GM19438 (cell line): Measurements from ENCODE around the gene ABCC10.
"Not testable (repeated sequence)": the region's sequence is repeated elsewhere in the genome, so short reads cannot be mapped to it uniquely, and the experiment has no call there.

ENCODE experiments used
- ATAC-seq: cut with Tn5 transposase; IDR thresholded peaks from one replicate; pipeline ENCODE4 v1.9.1; 2021; ENCODE audit warnings: low read depth; ENCODE audit not compliant: unreplicated experiment

The ABCC10 gene, protein sequence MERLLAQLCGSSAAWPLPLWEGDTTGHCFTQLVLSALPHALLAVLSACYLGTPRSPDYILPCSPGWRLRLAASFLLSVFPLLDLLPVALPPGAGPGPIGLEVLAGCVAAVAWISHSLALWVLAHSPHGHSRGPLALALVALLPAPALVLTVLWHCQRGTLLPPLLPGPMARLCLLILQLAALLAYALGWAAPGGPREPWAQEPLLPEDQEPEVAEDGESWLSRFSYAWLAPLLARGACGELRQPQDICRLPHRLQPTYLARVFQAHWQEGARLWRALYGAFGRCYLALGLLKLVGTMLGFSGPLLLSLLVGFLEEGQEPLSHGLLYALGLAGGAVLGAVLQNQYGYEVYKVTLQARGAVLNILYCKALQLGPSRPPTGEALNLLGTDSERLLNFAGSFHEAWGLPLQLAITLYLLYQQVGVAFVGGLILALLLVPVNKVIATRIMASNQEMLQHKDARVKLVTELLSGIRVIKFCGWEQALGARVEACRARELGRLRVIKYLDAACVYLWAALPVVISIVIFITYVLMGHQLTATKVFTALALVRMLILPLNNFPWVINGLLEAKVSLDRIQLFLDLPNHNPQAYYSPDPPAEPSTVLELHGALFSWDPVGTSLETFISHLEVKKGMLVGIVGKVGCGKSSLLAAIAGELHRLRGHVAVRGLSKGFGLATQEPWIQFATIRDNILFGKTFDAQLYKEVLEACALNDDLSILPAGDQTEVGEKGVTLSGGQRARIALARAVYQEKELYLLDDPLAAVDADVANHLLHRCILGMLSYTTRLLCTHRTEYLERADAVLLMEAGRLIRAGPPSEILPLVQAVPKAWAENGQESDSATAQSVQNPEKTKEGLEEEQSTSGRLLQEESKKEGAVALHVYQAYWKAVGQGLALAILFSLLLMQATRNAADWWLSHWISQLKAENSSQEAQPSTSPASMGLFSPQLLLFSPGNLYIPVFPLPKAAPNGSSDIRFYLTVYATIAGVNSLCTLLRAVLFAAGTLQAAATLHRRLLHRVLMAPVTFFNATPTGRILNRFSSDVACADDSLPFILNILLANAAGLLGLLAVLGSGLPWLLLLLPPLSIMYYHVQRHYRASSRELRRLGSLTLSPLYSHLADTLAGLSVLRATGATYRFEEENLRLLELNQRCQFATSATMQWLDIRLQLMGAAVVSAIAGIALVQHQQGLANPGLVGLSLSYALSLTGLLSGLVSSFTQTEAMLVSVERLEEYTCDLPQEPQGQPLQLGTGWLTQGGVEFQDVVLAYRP (N-terminal part only)

DNA sequence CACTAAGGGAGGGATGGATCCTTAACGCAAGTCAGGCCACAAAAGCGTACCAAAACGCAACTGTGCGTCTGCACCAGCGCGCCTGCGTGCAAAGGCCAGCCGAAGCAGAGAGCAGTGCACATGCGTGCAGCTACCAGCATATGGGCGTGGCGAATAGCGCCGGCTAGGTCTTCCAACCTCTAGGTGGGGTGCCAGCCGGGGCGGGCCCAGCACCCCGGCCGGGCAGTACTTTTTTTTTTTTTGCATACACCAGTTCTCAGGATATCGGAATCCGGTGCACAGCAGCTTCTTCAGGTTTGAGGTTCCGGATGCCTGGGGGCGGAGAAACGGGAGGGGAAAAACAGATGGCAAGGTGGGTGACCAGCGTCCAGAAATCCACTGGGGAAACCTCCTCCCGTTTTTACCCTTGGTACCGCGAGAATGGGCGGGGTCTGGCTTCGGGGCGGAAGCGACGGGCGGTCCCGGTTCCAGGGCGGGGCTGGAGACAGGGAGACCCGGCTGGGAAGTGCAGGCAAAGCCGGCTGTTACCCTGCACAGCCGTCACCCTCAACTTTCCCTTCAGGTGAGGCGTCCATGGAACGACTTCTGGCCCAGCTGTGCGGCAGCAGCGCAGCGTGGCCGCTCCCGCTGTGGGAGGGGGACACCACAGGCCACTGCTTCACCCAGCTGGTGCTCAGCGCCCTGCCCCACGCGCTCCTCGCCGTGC, at the start of gene ABCC10:
ABCC10 (plus strand) TSS at position 136 of the 706 bp plus-strand sequence; CDS start at position 574, 438 bp downstream.
- ATAC-seq, result peak; percentile 94

DNA sequence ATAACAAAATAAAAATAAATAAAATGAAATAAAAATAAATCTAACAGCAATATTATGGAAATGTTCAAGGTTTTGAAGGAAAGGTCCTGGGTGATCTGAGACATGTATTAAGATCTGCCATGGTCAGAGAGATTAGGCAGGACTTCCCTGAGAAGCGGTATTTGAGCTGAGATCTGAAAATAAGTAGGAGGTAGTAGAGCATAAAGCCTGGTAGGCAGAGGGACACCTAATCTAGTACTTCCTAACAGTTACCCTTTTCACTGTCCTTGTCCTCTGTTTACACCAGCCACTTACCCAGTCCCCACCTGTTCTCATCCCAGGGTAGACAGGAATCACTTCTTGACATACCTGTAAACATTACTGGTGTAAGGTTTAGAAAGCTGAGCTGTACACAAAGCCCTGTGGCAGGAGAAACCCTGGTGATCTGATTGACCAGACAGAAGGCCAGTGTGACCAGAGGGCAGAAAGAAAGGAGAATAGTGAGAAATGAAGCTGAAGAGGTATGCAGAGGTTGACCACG, 49.6 kb upstream of the ABCC10 start:
- ATAC-seq, result no peak

DNA sequence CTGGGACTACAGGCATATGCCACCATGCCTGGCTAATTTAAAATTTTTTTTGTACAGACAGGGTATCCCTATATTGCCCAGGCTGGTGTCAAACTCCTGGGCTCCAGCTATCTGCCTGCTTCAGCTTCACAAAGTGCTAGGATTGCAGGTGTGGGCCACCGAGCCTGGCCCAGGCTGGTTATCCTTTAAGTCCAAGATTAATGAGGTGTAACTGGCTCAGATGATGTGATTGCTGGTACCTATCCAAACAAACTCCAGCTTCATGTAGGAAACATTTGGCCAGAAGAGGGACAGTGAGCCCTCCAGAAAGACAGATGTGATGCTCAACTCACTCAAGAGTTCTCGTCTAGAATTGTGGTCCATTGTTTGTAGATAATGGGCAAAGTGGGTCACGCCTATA, 48.7 kb upstream of the ABCC10 start:
- ATAC-seq, result no peak

DNA sequence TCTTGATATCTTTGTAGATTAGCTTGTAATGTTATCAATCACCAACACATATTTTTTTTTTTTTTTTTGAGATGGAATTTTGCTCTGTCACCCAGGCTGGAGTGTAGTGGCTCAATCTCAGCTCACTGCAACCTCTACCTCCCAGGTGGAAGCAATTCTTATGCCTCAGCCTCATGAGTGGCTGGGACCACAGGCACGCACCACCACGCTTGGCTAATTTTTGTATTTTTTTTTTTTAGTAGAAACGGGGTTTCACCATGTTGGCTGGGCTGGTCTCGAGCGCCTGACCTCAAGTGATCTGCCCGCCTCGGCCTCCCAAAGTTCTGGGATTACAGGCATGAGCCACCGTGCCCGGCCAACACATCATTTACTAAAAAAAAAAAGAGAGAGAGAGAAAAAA, 46.5 kb upstream of the ABCC10 start:
- not testable (repeated sequence) for ATAC-seq

DNA sequence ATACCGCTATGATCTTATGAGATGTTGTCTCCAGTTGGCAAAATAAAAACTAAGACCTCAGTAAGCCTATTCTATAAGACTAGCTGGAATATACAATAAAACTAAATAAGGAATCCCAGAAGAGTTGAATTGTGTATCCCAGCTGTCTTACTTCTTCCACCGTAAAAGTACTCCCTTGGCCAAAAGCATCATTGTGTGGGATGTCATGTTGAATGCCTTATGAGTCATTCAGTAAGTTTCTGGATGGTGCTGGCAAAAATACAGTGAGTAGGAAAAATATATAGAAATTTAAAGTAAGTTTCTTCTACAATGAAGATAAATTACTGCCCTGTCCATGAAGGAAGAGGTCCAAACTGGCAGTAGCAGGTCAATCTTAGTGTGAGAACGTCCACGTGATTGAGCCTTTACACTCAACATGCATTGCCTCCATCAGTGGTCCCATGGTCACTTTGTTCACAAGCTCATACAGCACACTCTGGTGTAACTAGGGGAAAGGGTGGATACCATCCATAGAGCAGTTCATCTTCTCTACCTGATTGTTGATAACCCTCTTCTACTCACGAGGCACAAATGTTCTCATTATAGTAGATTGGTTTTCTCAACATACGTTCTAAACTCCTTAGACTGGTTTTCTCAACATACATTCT, 44.2 kb upstream of the ABCC10 start:
- ATAC-seq, result no peak

DNA sequence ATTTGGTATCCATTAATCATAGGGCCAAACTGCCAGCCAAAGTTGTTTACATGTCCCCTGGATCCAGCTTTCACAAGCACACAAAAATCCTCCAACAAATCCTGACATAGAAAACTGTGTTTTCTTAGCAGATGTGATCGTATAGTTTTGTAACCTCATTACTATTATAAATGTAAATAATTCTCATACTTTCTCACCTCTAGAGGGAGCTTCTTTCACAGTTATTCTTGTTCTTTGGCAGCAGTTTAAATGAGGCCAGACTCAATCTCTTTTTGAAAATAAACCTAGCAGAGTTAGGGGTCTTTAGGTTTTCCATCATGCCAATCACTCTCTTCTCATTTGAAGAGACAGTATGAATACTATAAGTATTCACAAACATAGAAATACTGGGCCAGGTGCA, 40.8 kb upstream of the ABCC10 start:
- no peak for ATAC-seq

DNA sequence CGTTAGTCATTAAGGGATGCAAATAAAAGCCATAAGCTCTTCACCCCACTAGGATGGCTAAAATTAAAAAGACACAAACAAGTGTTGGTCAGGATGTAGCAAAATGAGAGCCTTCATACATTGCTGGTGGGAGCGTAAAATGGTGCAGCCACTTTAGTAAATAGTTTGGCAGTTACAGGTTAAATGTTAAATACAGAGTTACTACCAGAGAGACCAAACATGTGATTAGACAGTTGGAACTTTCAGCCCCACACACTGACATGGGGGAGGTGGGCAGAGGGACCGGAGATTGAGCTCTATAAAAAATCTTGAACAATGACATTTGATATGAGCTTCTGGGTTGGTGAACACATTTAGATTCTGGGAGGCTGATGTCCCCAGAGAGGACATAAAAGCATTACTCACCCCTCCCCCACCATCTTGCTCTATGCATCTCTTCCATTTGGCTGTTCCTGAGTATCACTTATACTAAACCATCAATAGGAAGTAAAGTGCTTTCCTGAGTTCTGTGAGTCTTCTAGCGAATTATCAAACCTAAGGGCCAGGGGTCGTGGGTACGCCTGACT, 37.5 kb upstream of the ABCC10 start:
- no peak for ATAC-seq

DNA sequence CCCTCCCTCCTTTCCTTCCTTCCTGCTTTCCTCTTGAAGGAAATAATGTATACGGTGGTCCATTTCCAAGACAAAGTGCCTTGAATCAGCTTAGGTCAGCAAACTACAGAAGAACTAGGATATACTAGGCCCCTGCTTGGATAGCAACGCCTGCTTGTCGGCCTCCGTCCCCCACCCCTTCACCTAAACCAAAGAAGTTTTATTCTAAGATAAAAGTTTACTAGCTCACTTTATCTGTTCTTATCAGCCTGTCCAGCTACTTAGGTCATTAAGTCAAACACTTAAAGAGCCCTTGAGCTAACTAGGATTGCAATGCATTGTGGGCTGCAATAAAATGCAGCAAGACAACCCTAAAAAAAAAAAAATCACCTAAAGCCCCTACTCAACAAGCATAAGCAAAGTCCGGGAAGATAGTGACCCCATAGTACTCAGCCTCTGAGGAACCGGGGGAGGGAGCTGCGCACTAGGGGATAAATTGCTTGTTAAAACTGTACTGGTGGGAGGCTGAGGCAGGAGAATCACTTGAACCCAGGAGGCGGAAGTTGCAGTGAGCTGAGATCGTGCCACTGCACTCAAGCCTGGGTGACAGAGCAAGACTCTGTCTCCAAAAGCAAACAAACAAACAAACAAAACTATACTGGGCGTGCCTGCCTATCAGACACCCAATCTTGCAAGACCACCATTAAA, 36.4 kb upstream of the ABCC10 start:
- ATAC-seq, result not testable (repeated sequence)

DNA sequence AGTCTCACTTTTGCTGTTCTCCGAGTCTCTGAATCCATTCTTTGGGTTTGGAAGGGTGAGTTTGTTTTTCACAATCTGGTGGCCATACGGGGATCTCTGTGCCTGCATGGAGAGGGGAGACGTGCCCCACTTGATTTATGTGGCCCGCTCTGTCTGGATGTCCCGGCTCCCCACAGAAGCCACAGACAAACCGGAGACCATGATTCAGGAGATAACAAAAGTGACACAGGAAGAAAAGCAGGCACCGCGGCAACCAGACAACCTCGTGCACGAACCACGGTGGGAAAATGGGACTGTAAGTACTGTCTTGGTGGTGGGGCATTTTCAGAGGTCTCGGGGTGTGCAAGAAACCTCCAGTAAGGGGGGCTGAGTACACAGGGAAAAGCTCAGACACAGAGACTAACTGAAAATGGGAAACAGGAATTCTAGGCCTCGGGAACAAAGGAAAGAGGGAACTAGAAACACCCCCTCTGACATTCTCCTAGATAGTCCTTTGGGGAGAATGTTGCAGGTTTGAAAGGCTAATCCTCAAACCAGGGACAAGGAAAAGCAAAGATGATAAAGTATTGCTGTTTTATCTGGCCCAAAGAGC, 35.8 kb upstream of the ABCC10 start:
- no peak for ATAC-seq

DNA sequence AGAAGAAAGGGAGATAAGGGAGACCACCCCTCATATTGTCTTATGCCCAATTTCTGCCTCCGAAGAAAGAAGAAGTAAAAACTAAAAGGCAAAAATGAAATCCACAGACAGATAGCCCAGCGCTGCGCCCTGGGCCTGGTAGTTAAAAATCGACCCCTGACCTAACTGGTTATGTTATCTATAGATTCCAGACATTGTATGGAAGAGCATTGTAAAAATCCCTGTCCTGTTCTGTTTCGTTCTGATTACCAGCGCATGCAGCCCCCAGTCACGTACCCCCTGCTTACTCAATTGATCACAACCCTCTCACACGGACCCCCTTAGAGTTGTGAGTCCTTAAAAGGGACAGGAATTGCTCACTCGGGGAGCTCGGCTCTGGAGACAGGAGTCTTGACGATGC, 34.2 kb upstream of the ABCC10 start:
- ATAC-seq, result not testable (repeated sequence)

DNA sequence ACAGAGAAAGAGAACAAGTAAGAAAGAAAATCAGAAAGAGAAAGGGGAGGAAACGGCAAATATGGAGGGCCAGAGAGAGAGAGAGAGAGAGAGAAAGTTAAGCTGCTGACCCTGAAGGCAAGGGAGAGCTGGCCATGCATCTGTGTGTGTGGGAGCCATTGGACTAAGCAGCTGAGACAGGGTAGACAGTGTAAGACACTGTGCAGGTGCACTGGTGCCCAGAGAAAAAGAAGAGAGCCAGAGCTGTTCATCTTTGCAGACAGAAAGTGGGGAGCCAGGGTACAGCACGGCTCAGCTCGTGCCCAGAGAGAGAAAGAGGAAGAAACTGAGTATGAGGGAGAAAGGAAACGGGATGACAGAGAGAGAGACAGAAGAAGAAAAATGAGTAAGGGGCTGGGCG, 33.7 kb upstream of the ABCC10 start:
- ATAC-seq, result no peak

DNA sequence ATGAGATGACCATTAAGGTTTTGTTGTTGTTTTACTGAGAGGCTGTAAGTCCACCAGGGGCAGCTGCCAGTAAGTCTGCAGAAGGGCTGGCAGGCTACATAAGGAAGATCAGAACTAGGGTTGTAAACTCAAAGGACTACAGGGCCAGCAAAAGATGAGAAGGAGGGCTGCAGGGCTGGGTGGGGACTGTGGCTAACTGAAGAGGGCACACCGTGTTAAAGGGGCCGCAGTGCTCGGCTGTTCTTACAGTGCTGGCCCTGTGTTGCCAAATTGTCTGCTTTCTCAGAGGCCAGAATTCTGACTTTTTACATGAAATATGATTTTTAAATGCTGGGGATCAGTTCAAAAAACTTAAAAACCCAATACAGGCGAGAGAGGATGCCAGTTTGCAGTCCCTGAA, 32.4 kb upstream of the ABCC10 start:
- no peak for ATAC-seq

DNA sequence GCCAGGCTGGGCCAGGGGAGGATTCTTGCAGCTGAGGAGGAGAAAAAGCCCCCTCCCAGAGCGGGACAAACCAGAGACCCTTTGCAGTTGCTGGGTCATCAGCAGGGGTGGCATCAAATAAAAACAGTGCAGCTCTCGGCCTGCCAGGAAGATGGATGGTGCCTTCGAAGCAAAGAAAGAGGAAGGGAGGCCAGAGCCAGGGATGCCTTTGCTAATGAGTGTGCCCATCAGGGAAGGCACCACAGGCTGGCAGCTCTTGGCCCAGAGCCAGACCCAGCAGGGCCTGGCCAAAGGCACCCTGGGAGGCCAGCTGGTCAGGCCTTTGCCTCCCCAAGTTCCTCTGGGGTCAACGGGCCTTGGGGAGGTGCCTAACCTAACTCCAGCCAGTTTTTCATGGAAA, 31.6 kb upstream of the ABCC10 start:
- no peak for ATAC-seq

DNA sequence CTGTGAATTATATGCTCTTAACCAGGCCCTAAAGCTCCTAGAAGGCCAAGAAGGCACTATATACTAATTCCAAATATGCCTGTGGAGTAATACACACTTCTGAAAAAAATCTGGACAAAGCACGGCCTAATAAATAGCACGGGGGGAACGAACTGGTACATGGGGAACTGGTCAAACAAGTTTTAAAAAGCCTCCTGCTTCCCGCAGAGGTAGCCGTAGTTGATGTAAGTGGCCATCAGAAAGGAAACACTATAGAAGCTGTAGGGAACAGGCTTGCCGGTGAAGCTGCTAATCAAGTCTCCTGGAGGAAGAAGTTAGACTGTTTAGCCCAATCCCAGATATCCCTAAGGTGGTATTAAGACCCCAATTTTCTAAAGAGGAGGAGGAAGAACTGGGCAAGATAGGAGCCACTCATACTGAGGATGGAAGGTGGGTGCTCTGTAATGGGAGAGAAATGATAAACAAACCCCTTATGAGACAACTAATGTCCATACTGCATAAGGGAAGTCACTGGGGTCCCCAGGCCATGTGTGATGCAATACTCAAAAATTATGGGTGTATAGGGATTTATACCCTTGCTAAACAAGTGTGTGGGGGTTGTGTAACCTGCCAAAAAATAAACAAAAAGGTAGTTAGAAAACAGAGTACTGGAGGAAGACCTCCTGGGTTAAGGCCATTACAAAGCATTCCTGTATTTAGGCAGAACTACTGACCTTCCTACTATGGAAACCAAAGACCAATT, 30.8 kb upstream of the ABCC10 start:
- no peak for ATAC-seq

DNA sequence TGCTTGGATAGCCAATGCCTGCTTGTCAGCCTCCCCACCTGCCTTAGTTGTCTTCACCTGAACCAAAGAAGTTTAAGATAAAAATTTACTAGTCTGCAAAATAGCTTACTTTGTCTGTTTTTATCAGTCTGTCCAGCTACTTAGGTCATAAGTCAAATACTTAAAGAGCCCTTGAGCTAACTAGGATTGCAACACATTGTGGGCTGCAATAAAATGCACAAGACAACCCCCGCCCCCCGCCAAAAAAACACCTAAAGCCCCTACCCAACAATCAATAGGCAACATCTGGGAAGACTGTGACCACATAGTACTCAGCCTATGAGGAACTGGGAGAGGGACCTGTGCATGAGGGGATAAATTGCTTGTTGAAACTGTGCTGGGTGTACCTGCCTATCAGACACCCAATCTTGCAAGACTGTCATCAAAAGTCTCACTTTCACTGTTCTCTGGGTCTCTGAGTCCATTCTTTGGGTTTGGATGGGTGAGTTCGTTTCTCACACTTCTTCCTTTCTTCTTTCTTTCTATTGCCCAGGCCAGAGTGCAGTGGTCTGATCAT, 27.3 kb upstream of the ABCC10 start:
- no peak for ATAC-seq

DNA sequence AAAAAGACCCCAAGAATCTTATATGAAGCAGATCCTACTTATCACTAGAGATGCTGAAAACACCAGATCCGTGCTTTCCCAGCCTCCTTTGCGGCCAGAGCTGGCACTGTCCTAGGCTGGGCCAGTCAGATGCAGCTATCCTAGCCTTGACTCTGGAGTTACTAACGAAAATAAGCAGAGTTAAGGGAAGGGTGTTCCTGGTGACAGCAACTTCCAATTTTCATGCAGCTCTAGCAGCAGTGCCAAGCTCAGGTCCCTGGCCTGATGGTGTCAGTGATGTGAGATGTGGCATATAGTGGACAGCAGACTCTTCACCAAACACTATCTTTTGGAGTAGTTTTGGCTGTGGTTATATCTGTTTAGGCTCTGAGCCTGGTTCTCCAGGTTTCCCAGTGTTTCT, 25.6 kb upstream of the ABCC10 start:
- no peak for ATAC-seq

DNA sequence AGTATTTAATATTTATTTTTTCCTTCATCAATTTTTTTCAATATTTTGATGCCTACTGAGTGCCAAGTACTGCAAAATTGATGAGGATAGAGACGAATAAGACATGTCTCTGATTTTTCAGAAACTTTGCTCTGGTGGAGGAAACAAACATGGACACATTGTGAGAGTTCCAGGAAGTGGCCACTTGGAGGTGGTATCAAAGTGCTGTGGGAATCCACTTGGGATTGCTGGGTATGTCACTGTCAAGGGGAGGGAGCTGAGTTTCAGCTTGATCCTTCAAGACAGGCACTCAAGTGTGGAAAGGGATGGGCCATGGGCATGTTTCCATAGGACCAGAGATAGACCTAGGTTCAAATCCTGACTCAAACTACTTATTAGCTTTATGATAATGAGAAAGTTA, 24.5 kb upstream of the ABCC10 start:
- ATAC-seq, result no peak
